DND-41 (cell line): ENCODE data around the gene KLF4.

Source experiments
- EZH2 ChIP-seq: IDR thresholded peaks from 3 replicates; pipeline ENCODE4 v1.6.1; 2012; ENCODE audit warnings: borderline replicate concordance, low read depth, mild to moderate bottlenecking, moderate library complexity, low read length, inconsistent platforms; ENCODE audit not compliant: severe bottlenecking
- TF ChIP-seq, protein P1 (sequence below): IDR thresholded peaks from 2 replicates; pipeline ENCODE4 v1.5.1; 2012; ENCODE audit warnings: borderline replicate concordance, low read length, moderate library complexity, mild to moderate bottlenecking; ENCODE audit not compliant: poor library complexity, severe bottlenecking; ENCODE audit errors: extremely low read depth

DNA sequence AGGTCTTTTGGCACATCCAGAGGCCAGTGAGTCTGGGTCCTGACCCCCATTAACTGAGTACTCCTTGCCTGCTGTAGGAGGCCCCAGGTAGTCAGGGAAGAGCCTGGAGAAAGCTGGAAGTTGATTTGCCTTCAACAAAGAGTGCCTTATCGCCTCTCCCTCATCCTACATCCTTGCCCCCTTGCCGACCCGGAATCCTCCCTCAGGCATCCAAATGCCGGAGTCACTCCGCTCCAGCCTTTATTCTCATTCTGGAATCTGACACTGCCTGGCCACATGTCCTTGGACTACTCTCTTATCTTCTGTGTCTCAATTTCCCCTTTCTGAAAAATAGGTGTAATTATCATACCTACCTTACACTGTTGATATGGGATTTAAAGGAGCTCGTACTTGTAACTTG is 39.1 kb upstream of the KLF4 start:
- TF ChIP-seq, protein P1, sequence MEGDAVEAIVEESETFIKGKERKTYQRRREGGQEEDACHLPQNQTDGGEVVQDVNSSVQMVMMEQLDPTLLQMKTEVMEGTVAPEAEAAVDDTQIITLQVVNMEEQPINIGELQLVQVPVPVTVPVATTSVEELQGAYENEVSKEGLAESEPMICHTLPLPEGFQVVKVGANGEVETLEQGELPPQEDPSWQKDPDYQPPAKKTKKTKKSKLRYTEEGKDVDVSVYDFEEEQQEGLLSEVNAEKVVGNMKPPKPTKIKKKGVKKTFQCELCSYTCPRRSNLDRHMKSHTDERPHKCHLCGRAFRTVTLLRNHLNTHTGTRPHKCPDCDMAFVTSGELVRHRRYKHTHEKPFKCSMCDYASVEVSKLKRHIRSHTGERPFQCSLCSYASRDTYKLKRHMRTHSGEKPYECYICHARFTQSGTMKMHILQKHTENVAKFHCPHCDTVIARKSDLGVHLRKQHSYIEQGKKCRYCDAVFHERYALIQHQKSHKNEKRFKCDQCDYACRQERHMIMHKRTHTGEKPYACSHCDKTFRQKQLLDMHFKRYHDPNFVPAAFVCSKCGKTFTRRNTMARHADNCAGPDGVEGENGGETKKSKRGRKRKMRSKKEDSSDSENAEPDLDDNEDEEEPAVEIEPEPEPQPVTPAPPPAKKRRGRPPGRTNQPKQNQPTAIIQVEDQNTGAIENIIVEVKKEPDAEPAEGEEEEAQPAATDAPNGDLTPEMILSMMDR = no peak
- TF ChIP-seq EZH2 = no peak
